KOPT-K1 (cell line): ENCODE measurements around the gene ETV1.

Experiments
- H3K27ac ChIP-seq: fragments of 200-600 bp; sonication (generic); 2 replicates; pipeline ENCODE4 v1.5.1; 2016; ENCODE audit warnings: antibody characterized with exemption, mild to moderate bottlenecking, low read depth, low read length; ENCODE audit not compliant: poor library complexity, severe bottlenecking
- H3K36me3 ChIP-seq: fragments of 200-600 bp; sonication (generic); 2 replicates; pipeline ENCODE4 v1.5.1; 2017; ENCODE audit warnings: antibody characterized with exemption, mild to moderate bottlenecking, low read length, moderate library complexity; ENCODE audit not compliant: insufficient read depth
- H3K9me3 ChIP-seq: fragments of 200-600 bp; sonication (generic); 2 replicates; pipeline ENCODE4 v1.5.1; 2017; ENCODE audit warnings: antibody characterized with exemption, low read length, mild to moderate bottlenecking; ENCODE audit not compliant: insufficient read depth, poor library complexity, severe bottlenecking

The ETV1 gene

DNA sequence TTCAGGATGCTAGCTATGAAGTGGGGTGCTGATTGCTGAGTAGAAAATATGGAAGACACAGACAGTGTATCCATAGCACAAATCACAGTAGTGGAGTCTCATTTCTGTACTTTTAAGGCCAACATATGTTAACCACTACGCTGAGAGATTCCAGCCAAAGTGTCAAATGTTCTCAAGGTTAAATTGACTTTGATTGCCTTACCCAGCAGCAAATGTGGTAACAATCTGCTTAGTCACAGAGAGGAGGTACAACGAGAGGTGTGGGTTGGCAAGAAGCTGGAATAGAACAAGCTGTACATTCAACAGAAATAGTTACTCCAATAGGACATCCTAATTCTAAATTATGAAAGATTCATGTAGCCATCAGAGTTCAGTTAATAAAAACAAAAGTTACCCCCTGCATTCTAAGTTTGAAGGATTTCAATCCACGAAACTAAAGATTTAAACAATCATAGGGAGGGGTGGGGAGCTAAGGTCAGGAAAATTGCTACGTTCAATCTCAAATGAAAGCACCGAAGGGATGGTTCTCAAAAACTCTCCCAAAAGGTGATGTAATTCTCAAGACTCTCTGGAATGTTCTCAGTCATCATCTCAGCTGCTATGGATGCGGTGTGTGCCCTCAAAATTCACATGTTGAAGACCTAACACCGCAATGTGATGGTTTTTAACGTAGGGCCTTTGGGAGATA is 137.0 kb downstream of the ETV1 start:
- H3K9me3 ChIP-seq, result no peaks in the 10 kb centered on the region
- H3K36me3 ChIP-seq, result no peaks in the 10 kb centered on the region
- no peak overlapping the region for H3K27ac ChIP-seq

DNA sequence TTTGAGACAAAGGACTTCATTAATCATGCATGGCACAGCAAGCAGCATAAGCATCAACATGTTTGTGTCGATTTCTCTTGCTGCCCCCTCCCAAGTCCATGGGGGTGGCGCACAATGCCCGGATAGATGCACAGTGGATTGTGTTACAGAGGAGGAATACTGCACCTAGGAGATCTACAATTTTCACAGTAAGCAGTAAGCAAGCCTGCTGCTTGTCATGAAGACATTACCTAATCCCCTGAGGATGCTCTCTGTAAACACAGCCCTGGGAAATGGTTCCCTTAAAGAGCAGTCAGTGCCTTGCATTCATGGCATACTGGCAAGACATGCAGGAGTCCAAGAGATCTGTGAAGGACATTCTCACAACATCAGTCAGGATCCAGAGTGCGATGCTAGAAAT is 137.7 kb downstream of the ETV1 start:
- H3K27ac ChIP-seq, result no peak overlapping the region
- no peaks in the 10 kb centered on the region for H3K9me3 ChIP-seq
- H3K36me3 ChIP-seq, result no peaks in the 10 kb centered on the region

DNA sequence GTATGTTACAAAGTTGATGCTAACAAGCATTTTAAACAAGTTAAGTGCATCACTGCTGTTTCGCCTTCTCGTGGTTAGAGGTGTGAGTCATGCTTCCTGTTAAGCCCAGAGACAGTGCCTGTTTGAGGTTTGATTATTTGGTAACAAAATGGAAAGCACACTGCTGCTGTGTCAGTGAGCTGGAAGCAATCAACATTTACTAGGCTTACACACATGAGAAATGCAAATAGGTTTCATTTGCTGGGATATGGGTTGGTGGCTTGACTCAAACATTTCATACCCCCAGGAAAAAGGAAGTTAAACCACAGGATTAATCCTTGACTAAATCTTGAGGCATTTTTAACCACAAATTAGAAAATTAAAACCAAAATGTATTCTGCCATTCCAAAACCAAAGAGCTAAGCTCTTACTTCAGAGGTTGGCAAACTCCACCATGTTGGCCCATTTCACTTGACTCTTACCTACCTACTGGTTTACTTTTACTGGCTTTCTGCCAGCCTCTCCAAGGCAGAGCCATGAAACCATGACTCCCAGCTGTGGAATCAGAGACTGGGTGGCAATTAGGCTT is 139.2 kb downstream of the ETV1 start:
- peak overlapping the region; percentile 62 for H3K27ac ChIP-seq

DNA sequence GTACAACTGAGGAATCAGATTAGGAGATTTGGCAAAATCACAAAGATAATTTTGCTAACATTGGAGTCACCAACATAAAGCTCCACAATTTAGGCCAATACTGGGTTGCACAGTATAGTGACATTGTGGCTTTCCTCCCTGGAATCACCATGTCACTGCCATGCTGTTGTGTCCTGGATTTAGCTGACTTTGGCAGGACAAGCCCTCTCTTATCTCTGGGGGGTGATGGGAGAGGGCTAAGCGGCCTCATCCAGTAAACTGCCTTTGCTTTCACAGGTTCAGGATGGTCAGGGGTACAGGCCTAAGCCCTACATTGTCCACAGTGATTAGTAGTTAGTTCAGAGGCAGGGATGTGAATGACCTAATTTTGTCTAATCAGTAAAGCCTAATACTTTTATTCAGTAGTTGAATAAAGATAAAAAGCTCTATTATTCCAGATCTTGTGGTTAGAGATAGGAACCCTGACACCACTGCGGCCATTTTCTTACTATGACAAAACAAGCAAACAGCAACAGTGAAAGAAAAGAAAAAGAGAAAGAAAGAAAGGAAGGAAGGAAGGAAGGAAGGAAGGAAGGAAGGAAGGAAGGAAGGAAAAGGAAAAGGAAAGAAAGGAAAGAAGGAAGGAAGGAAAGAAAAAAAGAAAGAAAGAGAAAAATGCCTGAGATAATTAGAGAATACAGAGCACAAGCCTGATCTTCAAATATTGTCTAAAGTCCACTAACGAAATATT is 140.1 kb downstream of the ETV1 start:
- peak overlapping the region; percentile 62 for H3K27ac ChIP-seq
- H3K9me3 ChIP-seq, result no peaks in the 10 kb centered on the region
- no peaks in the 10 kb centered on the region for H3K36me3 ChIP-seq

More for the DNA sequence above, 139.2 kb downstream of the ETV1 start:
- no peaks in the 10 kb centered on the region for H3K9me3 ChIP-seq
- no peaks in the 10 kb centered on the region for H3K36me3 ChIP-seq

GRCh38 chr7:13848681-13849131 is 140.8 kb downstream of the ETV1 start:
- no peaks in the 10 kb centered on the region for H3K9me3 ChIP-seq
- peak overlapping the region; percentile 62 for H3K27ac ChIP-seq
- no peaks in the 10 kb centered on the region for H3K36me3 ChIP-seq

DNA sequence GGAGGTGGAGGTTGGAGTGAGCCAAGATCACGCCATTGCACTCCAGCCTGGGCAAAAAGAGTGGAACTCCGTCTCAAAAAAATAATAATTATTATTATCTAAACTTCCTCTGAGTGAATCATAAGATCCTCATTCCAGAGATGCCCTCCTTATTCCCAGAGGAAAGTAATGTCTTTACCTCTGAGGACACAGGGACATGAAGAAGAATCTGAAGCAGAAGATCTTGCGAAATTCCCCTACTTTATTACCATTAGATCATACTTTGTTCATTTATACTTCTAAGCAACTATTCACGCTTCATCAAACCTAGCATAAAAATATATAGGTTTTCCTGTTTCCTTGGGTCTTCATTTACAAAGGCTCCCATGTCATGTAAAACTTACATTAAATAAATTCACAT is 143.1 kb downstream of the ETV1 start:
- Histone ChIP-seq H3K36me3 (no peaks in the 10 kb centered on the region), H3K27ac (no peak overlapping the region)

DNA sequence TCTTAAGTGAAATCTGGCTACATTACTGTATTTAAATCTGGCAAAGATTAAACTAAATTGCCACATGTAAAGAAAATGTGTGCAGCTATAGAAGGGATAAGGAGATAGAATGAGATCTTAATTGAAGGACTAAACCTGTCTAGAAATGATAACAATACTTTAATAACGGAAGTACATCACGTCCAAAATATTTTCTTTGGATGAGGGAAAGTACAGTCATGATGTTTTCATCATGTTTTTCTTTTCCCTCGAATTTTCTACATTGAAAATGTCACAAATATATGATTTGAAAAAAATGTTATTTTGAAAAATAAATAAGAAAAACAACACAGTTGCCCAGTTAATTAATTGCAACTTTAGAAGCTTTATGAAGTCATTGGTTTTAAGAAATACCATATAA is 143.9 kb downstream of the ETV1 start:
- H3K9me3 ChIP-seq, result no peaks in the 10 kb centered on the region
- H3K36me3 ChIP-seq, result no peaks in the 10 kb centered on the region
- no peak overlapping the region for H3K27ac ChIP-seq

More for the DNA sequence above, 143.1 kb downstream of the ETV1 start:
- no peaks in the 10 kb centered on the region for H3K9me3 ChIP-seq

DNA sequence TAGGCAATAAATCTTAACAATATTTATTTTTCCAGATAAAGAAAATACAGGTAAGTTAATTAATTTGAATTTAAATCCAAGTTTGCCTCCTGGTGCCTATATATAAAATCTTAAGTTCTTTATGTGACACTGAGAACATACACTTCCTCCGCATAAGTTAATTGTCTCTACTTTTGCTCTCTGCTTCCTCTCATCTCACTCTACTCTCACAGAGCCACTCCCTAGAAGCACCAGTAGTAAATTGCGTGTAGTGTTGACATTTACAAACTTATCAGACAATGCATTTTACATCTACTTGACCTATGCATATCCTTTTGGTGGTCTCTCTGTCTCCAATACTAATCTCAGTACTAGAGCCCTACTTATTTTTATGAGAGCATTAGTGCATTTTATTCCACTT is 144.5 kb downstream of the ETV1 start:
- Histone ChIP-seq H3K36me3 (no peaks in the 10 kb centered on the region), H3K9me3 (no peaks in the 10 kb centered on the region)

GRCh38 chr7:13841284-13841683 is 148.2 kb downstream of the ETV1 start:
- no peak overlapping the region for H3K27ac ChIP-seq
- H3K36me3 ChIP-seq, result no peaks in the 10 kb centered on the region
- H3K9me3 ChIP-seq, result no peaks in the 10 kb centered on the region

More for the DNA sequence above, 144.5 kb downstream of the ETV1 start:
- H3K27ac ChIP-seq, result no peak overlapping the region
